Pancreas (tissue), 10 donors: Measurements from ENCODE around the gene FGA. TPM values are rescaled to one million over a fixed set of nuclear protein-coding genes. Genes with fewer than 3 reads are reported as not detected.

Experiments used
- ATAC-seq, 4 donors: fragments of 200-7000 bp; cut with Tn5 transposase; one replicate each; pipeline versions ENCODE4 v1.8.0 to v1.9.1; 2020; ENCODE audit warnings: mild to moderate bottlenecking in 4 of 4, moderate library complexity in 4 of 4
- DNase-seq, 6 donors: peaks; one replicate each; pipeline ENCODE4 v3.0.0-alpha.2; 2020
- FAIRE-seq: peaks from 2 replicates; lab custom pipeline; 2012; peaks lifted over from hg19 to GRCh38; lab: Jason Lieb, UNC
- H3K27ac ChIP-seq, 4 donors: fragments of 200-600 bp; sonication (generic); 1 replicate in 3 of 4; 2 replicates in 1 of 4; pipeline versions ENCODE4 v1.5.0 to v1.8.0; 2020
- H3K27me3 ChIP-seq, 4 donors: fragments of 200-600 bp; one replicate each; pipeline ENCODE4 v1.8.0; 2021
- H3K36me3 ChIP-seq, 3 donors: fragments of 200-600 bp; sonication (generic) in 1 of 3; one replicate each; pipeline versions ENCODE4 v1.5.0 to v1.8.0; 2020 to 2021
- H3K4me1 ChIP-seq, 3 donors: fragments of 200-600 bp; one replicate each; pipeline ENCODE4 v1.8.0; 2021
- H3K4me3 ChIP-seq, 4 donors: fragments of 200-600 bp; sonication (generic) in 2 of 4; one replicate each; pipeline versions ENCODE4 v1.5.0 to v1.8.0; 2020 to 2021
- H3K9me3 ChIP-seq, 4 donors: fragments of 200-600 bp; one replicate each; pipeline ENCODE4 v1.8.0; 2021
- CTCF ChIP-seq, 4 donors: fragments of 200-600 bp; sonication (generic) in 3 of 4; IDR thresholded peaks; one replicate each; pipeline versions ENCODE4 v1.5.0 to v1.8.0; 2021; ENCODE audit warnings: antibody characterized with exemption in 4 of 4
- WGBS, 2 donors: extraction: QIAGEN DNeasy Blood & Tissue Kit; methylation state at CpG; one replicate each; pipeline ENCODE4 v1.1.7; 2013; 5-methylcytosine and 5-hydroxymethylcytosine counted together
- intact Hi-C, 3 donors: fragments of 100-400 bp; cut with DNase I; formaldehyde crosslinking; loops; one replicate each; pipeline versions ENCODE4 v1.11.1 to v1.14.2; 2022
- polyA plus RNA-seq, 2 donors: library from polyadenylated mRNA; stranded (reverse); fragments of 200-250 nt; gene quantifications; one replicate each; pipeline ENCODE4 v1.2.3, GENCODE V29; 2013
- total RNA-seq, 6 donors: library from RNA; stranded (reverse); fragmentation: NEBNext Ultra II Directional in 4 of 6; extraction: Animal tissue kit (Norgen Biotek cat#: 25700) in 4 of 6; gene quantifications; one replicate each; pipeline versions ENCODE4 v1.2.1 to v1.2.4, GENCODE V29; 2021 to 2023
- donor health status: healthy with polysubstance abuse.
- donor health status: DM: no; HTN: no; CAD: no; lungs with moderate emphysema.
- donor health status: DM: no; HTN: no; CAD: no.
- donor health status: control.
- donor health status: control.
- donor health status: Bipolar disorder and iron deficiency.
- donor health status: DM: yes; HTN: yes; CAD: no.
- donor health status: DM: no; HTN: no; CAD: no.
- donor health status: DM: no; HTN: no; CAD: no.
- donor health status: DM: yes; HTN: yes; CAD: no.

FGA gene
- total and polyA plus RNA-seq, 8 donors = 0.09 to 30.3 (median 7.7) TPM

GRCh38 chr4:154545689-154546088, 44.9 kb downstream of the FGA start:
- peaks cover 3 to 50% (median 32%) of the 10 kb centered on the region in 3 donors for H3K36me3 ChIP-seq
- WGBS, 2 donors = 89 to 90% methylated on average over 4 of the region's 4 CpGs
- DNase-seq = no peak

GRCh38 chr4:154542271-154542879, 48.2 kb downstream of the FGA start:
- ATAC-seq = no peak
- intact Hi-C loops = no loop called here
- H3K4me1 ChIP-seq = no peaks in the 10 kb centered on the region
- H3K9me3 ChIP-seq = no peaks in the 10 kb centered on the region
- 87 to 95% methylated on average over 4 of the region's 4 CpGs for WGBS, 2 donors
- no peak for TF ChIP-seq CTCF (IDR thresholded peaks at IDR 0.05)
- no peak overlapping the region for H3K27ac ChIP-seq
- FAIRE-seq = no peak
- no peak overlapping the region for H3K4me3 ChIP-seq
- H3K36me3 ChIP-seq = peaks cover 3 to 82% (median 51%) of the 10 kb centered on the region in 3 donors
- DNase-seq = no peak
- no peaks in the 10 kb centered on the region for H3K27me3 ChIP-seq

More at GRCh38 chr4:154545689-154546088, 44.9 kb downstream of the FGA start:
- Histone ChIP-seq H3K9me3 (no peaks in the 10 kb centered on the region), H3K27me3 (no peaks in the 10 kb centered on the region), H3K27ac (no peak overlapping the region), H3K4me1 (peaks cover 0 to 11% (median 7%) of the 10 kb centered on the region in 3 donors), H3K4me3 (no peak overlapping the region)
- FAIRE-seq (no peak), ATAC-seq (no peak)
- TF ChIP-seq CTCF (IDR thresholded peaks at IDR 0.05) = no peak
- intact Hi-C loops = no loop called here

Other genes starting within 250 kb of the FGA start
- gene DCHS2, start 98.9 kb downstream of the FGA start, total RNA-seq = under 1 TPM in 5 of 6 donors, not detected in 1; 0.06 to 0.16 (median 0.09) TPM
- gene DCHS2, start 98.9 kb downstream of the FGA start, polyA plus RNA-seq = under 1 TPM; 0.04 to 0.23 TPM
- 10 to 100 TPM; 18.5 to 34.8 (median 30.5) TPM for gene PLRG1, start 40.3 kb downstream of the FGA start, total RNA-seq
- gene PLRG1, start 40.3 kb downstream of the FGA start, polyA plus RNA-seq = 10 to 100 TPM; 20.6 to 38.6 TPM
- 1 to 10 TPM in 2 of 6 donors, under 1 TPM in 2, not detected in 2; 0.20 to 6.6 (median 1.5) TPM for gene FGB, start 27.7 kb downstream of the FGA start, total RNA-seq
- 1 to 10 TPM in 1 of 2 donors, under 1 TPM in 1; 0.59 to 1.6 TPM for gene FGB, start 27.7 kb downstream of the FGA start, polyA plus RNA-seq
- gene FGG, start 21.9 kb upstream of the FGA start, total RNA-seq = 10 to 100 TPM in 2 of 6 donors, 1 to 10 TPM in 2, under 1 TPM in 1, not detected in 1; 0.20 to 26.0 (median 5.7) TPM
- 1 to 10 TPM in 1 of 2 donors, under 1 TPM in 1; 0.99 to 4.0 TPM for gene FGG, start 21.9 kb upstream of the FGA start, polyA plus RNA-seq
- gene LRAT, start 153.3 kb upstream of the FGA start, total RNA-seq = under 1 TPM; 0.28 to 0.75 (median 0.48) TPM
- gene LRAT, start 153.3 kb upstream of the FGA start, polyA plus RNA-seq = under 1 TPM; 0.15 to 0.75 TPM
- gene RBM46, start 190.5 kb upstream of the FGA start, total RNA-seq = under 1 TPM in 1 of 6 donors, not detected in 5; 0.06 TPM
- gene RBM46, start 190.5 kb upstream of the FGA start, polyA plus RNA-seq = under 1 TPM; 0.04 to 0.05 TPM